Lower lobe of right lung (tissue), 2 donors: ENCODE measurements around the gene MAGI1. TPM values are rescaled to one million over a fixed set of nuclear protein-coding genes. Genes with fewer than 3 reads are reported as not detected.

Source experiments
- ATAC-seq, 2 donors: fragments of 200-7000 bp; cut with Tn5 transposase; one replicate each; pipeline ENCODE4 v1.9.1; 2020 to 2022; ENCODE audit warnings: mild to moderate bottlenecking in 2 of 2, moderate library complexity in 2 of 2
- DNase-seq: peaks from one replicate; pipeline ENCODE4 v3.0.0-alpha.2; 2020
- H3K27ac ChIP-seq: fragments of 200-600 bp; one replicate; pipeline ENCODE4 v1.8.0; 2022
- H3K27me3 ChIP-seq: fragments of 200-600 bp; one replicate; pipeline ENCODE4 v1.8.0; 2022; ENCODE audit warnings: low read depth
- H3K36me3 ChIP-seq: fragments of 200-600 bp; one replicate; pipeline ENCODE4 v1.8.0; 2022; ENCODE audit warnings: mild to moderate bottlenecking
- H3K4me1 ChIP-seq: fragments of 200-600 bp; one replicate; pipeline ENCODE4 v1.8.0; 2022
- H3K4me3 ChIP-seq: fragments of 200-600 bp; one replicate; pipeline ENCODE4 v1.8.0; 2022; ENCODE audit warnings: mild to moderate bottlenecking
- H3K9me3 ChIP-seq: fragments of 200-600 bp; one replicate; pipeline ENCODE4 v1.8.0; 2022
- CTCF ChIP-seq: fragments of 200-600 bp; IDR thresholded peaks from one replicate; pipeline ENCODE4 v1.8.0; 2022; ENCODE audit warnings: antibody characterized with exemption, mild to moderate bottlenecking
- intact Hi-C: fragments of 100-400 bp; cut with DNase I; formaldehyde crosslinking; loops from one replicate; pipeline ENCODE4 v1.11.0; 2022
- total RNA-seq: library from RNA; stranded (reverse); fragmentation: NEBNext Ultra II Directional; extraction: Animal tissue kit (Norgen Biotek cat#: 25700); gene quantifications from one replicate; pipeline ENCODE4 v1.2.1, GENCODE V29; 2021
- donor health status: DM: no; HTN: yes; CAD: no; lungs with severe emphysema.

The MAGI1 gene
- total RNA-seq, 1 donor from 2014 or later = 35.5 TPM

GRCh38 chr3:65641045-65641444 is 397.7 kb downstream of the MAGI1 start:
- H3K4me1 ChIP-seq = no peaks in the 10 kb centered on the region
- no peak overlapping the region for H3K27ac ChIP-seq
- H3K9me3 ChIP-seq = peaks cover under 1% of the 10 kb centered on the region
- intact Hi-C loops = no loop called here
- no peak for ATAC-seq
- H3K27me3 ChIP-seq = no peaks in the 10 kb centered on the region
- no peak for DNase-seq
- TF ChIP-seq CTCF = no peak
- no peaks in the 10 kb centered on the region for H3K36me3 ChIP-seq
- no peak overlapping the region for H3K4me3 ChIP-seq

- ATAC-seq (no peak), DNase-seq (no peak)
- no peak overlapping the region for H3K27ac ChIP-seq
- H3K27me3 ChIP-seq = no peaks in the 10 kb centered on the region
- H3K9me3 ChIP-seq = no peaks in the 10 kb centered on the region
- TF ChIP-seq CTCF = no peak
- H3K4me1 ChIP-seq = no peaks in the 10 kb centered on the region
- intact Hi-C loops = no loop called here
- H3K4me3 ChIP-seq = no peak overlapping the region
- H3K36me3 ChIP-seq = no peaks in the 10 kb centered on the region
Measured at GRCh38 chr3:65639444-65639843, 399.3 kb downstream of the MAGI1 start.

GRCh38 chr3:65638301-65638700 is 400.4 kb downstream of the MAGI1 start:
- no peak for DNase-seq
- intact Hi-C loops = no loop called here
- Histone ChIP-seq H3K27ac (no peak overlapping the region), H3K4me3 (no peak overlapping the region), H3K9me3 (no peaks in the 10 kb centered on the region), H3K4me1 (no peaks in the 10 kb centered on the region), H3K27me3 (no peaks in the 10 kb centered on the region), H3K36me3 (no peaks in the 10 kb centered on the region)
- ATAC-seq = no peak
- TF ChIP-seq CTCF = no peak

- H3K36me3 ChIP-seq = no peaks in the 10 kb centered on the region
- DNase-seq (no peak), ATAC-seq (no peak)
Measured at GRCh38 chr3:65636326-65636725, 402.4 kb downstream of the MAGI1 start.

GRCh38 chr3:65635657-65636056 is 403.1 kb downstream of the MAGI1 start:
- no peak overlapping the region for H3K4me3 ChIP-seq
- H3K4me1 ChIP-seq = no peaks in the 10 kb centered on the region
- no peak overlapping the region for H3K27ac ChIP-seq
- H3K9me3 ChIP-seq = no peaks in the 10 kb centered on the region
- DNase-seq = no peak
- TF ChIP-seq CTCF = no peak
- H3K27me3 ChIP-seq = no peaks in the 10 kb centered on the region
- no peak for ATAC-seq
- intact Hi-C loops = no loop called here
- H3K36me3 ChIP-seq = no peaks in the 10 kb centered on the region

More at GRCh38 chr3:65636326-65636725, 402.4 kb downstream of the MAGI1 start:
- H3K9me3 ChIP-seq = no peaks in the 10 kb centered on the region
- H3K4me3 ChIP-seq = no peak overlapping the region
- no peak for TF ChIP-seq CTCF
- no peaks in the 10 kb centered on the region for H3K4me1 ChIP-seq
- intact Hi-C loops = no loop called here
- no peak overlapping the region for H3K27ac ChIP-seq
- no peaks in the 10 kb centered on the region for H3K27me3 ChIP-seq
